Esophagus squamous epithelium (tissue), 4 donors: ENCODE measurements around the gene FAM241A.

Source experiments
- CTCF ChIP-seq, 6 experiments: fragments of 450-650 bp in 4 of 6; fragments of 200-600 bp in 2 of 6; sonication (generic) in 2 of 6; IDR thresholded peaks; one replicate each; pipeline ENCODE4 v1.5.1; 2016 to 2019; ENCODE audit warnings: antibody characterized with exemption in 6 of 6, mild to moderate bottlenecking in 4 of 6, moderate library complexity in 4 of 6
- POLR2A ChIP-seq, 4 donors: fragments of 450-650 bp; IDR thresholded peaks; one replicate each; pipeline ENCODE4 v1.6.1; 2017; ENCODE audit warnings: antibody characterized with exemption in 4 of 4, mild to moderate bottlenecking in 4 of 4, moderate library complexity in 3 of 4

- TF ChIP-seq CTCF (IDR thresholded peaks at IDR 0.05): no peak
- TF ChIP-seq POLR2A (IDR thresholded peaks at IDR 0.05): no peak
Measured at GRCh38 chr4:112102875-112103370, 42.3 kb upstream of the FAM241A start.
